SJCRH30 (cell line): ENCODE results near the gene TANK. TPM values are rescaled to one million over a fixed set of nuclear protein-coding genes. Genes with fewer than 3 reads are reported as not detected.
"Not testable (repeated sequence)": the region's sequence is repeated elsewhere in the genome, so short reads cannot be mapped to it uniquely, and the experiment has no call there.

ENCODE experiments used
- DNase-seq, 2 experiments: peaks; one replicate each; pipeline ENCODE4 v3.0.0-alpha.2; 2015 to 2020
- H3K27ac ChIP-seq: fragments of 250-450 bp; sonication (Bioruptor Pico); 2 replicates; pipeline ENCODE4 v1.5.1; 2020; ENCODE audit warnings: mild to moderate bottlenecking, moderate library complexity
- H3K27me3 ChIP-seq: fragments of 250-450 bp; sonication (Bioruptor Pico); 2 replicates; pipeline ENCODE4 v1.5.1; 2020; ENCODE audit warnings: mild to moderate bottlenecking, moderate library complexity
- H3K36me3 ChIP-seq: fragments of 250-450 bp; sonication (Bioruptor Pico); 2 replicates; pipeline ENCODE4 v1.5.1; 2020; ENCODE audit warnings: mild to moderate bottlenecking, moderate library complexity
- H3K4me1 ChIP-seq: fragments of 250-450 bp; sonication (Bioruptor Pico); 2 replicates; pipeline ENCODE4 v1.5.1; 2020; ENCODE audit warnings: mild to moderate bottlenecking, moderate library complexity
- H3K4me3 ChIP-seq: fragments of 250-450 bp; sonication (Bioruptor Pico); 2 replicates; pipeline ENCODE4 v1.5.1; 2020; ENCODE audit warnings: mild to moderate bottlenecking, moderate library complexity
- H3K9me3 ChIP-seq: fragments of 250-450 bp; sonication (Bioruptor Pico); replicated peaks from 2 replicates; pipeline ENCODE4 v1.5.1; 2020; ENCODE audit warnings: mild to moderate bottlenecking, moderate library complexity
- total RNA-seq: library from RNA; depleted of rRNA; stranded (reverse); fragments of >200 nt; shearing (Covaris generic); gene quantifications from 2 replicates; pipeline ENCODE4 v1.2.3, GENCODE V29; 2014

The TANK gene
- total RNA-seq, 1 experiment from 2014 or later = 45.2 TPM

DNA sequence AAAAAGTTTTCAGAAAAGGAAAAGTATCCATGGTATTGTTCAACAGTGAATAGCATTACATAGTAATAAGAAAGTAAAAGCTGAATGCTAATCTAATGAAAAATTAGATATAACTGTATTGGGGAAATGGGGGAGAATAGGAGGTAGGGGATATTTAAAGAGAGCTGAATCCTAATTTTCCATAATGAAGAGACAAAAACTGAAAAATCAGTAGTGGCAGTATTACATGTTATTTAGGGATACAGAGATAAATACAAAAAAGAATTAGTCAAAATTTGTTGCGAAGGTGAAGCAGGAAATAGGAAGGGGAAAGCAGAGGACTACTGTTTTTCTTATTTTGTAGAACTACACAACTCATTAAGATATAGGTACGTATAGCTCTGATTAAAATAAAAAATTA lies 9.1 kb downstream of the TANK start:
- Histone ChIP-seq H3K9me3 (no peaks in the 10 kb centered on the region), H3K4me1 (peaks cover 3% of the 10 kb centered on the region; the same call in 1 of the 2 replicates), H3K36me3 (peaks cover 16% of the 10 kb centered on the region), H3K4me3 (no peak overlapping the region), H3K27ac (no peak overlapping the region), H3K27me3 (no peaks in the 10 kb centered on the region)
- no peak for DNase-seq

DNA sequence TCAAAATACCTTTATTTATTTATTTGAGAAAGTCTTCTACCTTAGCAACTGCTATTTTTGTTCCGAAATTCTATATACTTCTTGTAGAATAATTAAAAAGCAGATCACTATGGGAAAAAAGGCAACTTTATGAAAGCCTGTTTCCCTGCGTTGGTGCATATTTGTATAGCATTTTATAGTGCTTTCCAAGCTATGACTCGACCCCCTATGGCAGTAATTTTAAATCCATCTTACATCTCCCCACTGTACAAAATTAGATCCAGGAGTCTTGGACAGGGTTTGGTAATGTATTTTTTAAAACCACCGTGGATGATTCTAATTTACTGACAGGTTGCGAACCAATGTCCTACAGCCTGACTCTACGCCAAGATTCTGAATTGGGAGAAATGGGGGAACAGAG lies 10.1 kb downstream of the TANK start:
- H3K9me3 ChIP-seq = no peaks in the 10 kb centered on the region
- H3K4me3 ChIP-seq = no peak overlapping the region
- H3K27ac ChIP-seq = no peak overlapping the region
- H3K36me3 ChIP-seq = peaks cover 12% of the 10 kb centered on the region
- DNase-seq = no peak
- H3K4me1 ChIP-seq = no peaks in the 10 kb centered on the region; the same call in 1 of the 2 replicates
- H3K27me3 ChIP-seq = no peaks in the 10 kb centered on the region

DNA sequence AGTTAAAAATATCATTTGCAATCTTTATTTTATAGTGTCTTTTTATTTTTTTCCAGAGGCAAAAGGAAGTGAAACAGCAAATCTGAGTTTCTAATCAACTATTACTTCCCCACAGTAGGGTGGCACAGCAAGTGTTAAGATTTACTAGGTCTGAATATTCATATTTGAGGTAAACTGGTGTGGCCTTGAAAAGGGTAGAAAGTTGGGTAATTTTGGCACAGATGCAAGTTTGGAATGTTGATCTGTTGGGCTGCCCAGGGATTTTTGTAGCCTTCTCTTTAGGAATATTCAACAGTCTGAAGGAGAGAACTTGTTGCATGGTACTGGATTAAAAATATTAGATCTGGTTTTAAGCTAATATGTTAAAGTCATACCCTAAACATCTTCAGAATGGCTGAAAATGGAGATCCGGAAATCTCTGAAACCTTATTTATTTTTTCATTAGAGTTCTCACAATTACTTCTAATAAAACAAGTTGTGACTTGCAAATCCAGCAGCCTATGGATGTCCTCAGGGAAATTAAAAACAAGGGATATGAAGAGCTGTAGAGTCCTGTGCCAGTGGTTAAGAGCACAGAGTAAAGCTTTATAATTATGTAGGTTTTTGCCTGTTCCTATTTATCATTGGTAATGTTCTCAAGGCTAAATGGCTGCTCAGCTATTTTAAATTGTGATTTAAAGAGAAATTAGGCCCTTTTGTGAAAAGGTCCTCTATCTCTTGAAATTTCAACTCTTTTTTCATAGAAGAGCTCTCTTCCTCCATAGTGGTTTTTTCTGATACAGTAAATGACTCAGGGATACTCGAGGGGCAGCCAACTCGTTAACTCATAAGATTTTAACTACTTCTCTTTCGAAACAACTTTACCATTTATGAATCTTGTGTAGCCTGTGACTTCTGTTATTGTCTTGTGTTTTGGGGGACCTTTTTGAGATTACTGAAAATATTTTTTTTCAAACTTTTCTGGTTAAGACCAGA lies 11.0 kb downstream of the TANK start:
- no peak overlapping the region for H3K27ac ChIP-seq
- no peaks in the 10 kb centered on the region for H3K9me3 ChIP-seq
- peaks cover 4% of the 10 kb centered on the region for H3K36me3 ChIP-seq
- no peaks in the 10 kb centered on the region for H3K4me1 ChIP-seq
- DNase-seq = no peak
- H3K4me3 ChIP-seq = no peak overlapping the region
- no peaks in the 10 kb centered on the region for H3K27me3 ChIP-seq

DNA sequence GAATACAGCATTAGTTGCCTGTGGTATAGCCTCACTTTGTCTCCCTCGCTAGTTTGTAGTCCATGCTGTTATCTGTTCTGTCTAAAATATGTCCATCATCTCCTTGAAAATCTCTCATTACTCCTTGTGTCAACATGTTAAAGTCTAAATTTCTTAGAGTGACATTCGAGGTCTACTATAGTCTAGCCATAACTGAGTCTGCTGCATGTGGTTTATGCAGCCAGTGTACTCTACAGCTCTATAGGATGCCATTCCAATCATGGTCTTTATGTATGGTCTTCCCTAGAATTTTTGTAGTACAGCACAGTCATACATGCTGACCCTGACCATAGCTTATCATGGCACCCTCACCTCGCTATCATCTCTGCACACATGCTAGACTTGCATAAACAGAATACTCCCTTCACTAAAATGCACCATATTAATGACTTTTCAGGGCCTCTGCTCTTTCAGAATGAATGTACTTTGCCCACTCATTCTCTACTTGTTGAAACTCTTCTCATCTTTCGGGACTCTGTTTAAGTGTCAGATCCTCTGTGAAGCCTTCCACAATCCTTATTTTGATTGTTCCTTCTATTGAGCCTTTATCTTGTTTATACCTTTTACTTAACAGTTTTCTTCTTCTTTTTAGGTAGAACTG lies 12.8 kb downstream of the TANK start:
- H3K27ac ChIP-seq = no peak overlapping the region
- H3K4me3 ChIP-seq = no peak overlapping the region
- peaks cover 9% of the 10 kb centered on the region for H3K36me3 ChIP-seq
- no peak for DNase-seq
- H3K4me1 ChIP-seq = no peaks in the 10 kb centered on the region
- peaks cover 9% of the 10 kb centered on the region for H3K9me3 ChIP-seq
- no peaks in the 10 kb centered on the region for H3K27me3 ChIP-seq

DNA sequence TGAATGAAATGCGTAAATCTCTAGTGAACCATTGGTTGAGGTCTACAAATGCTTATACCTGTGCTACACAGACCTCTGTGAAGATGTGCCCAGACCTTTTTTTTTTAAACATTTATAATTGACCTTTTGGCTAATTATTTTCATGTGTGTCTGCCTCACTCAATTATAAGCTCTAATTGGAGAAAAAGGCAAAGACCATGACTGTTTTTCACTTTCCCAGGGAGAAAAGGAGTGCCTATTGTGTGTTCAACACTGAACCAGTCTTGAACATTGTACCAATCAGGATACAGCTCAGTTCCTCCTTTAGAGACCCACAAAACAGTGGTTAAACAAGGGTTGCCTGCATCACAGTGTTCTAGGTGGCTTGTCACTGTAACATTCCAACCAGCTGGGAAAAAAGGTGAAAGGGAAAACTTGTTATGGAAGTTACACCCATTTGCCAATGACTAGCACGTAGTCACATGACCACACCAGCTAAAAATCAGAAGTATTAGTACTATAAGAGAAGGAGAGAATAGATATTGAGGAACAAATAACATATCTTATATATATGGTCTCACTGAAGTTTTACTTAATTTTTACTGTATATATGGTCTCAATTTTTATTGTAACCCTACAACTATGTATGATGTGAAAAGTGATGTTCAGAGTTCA lies 13.4 kb downstream of the TANK start:
- H3K36me3 ChIP-seq = peaks cover 9% of the 10 kb centered on the region

DNA sequence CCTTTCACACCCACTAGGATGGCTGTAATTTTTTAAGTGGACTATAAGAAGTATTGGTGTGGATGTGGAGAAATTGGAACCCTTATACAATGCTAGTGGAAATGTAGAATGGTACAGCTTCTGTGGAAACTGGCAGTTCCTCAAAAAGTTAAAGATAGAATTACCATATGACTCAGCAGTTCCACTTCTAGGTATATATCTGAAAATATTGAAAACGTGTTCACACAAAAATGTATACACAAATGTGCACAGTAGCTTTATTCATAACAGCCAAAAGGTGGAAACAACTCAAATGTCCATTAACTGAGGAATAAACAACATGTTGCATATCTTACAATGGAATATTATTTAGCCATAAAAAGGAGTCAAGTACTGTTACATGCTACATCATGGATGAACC lies 17.7 kb downstream of the TANK start:
- Histone ChIP-seq H3K36me3 (peaks cover 28% of the 10 kb centered on the region), H3K9me3 (peaks cover 10% of the 10 kb centered on the region), H3K27me3 (no peaks in the 10 kb centered on the region), H3K4me1 (no peaks in the 10 kb centered on the region), H3K4me3 (no peak overlapping the region), H3K27ac (no peak overlapping the region)
- DNase-seq = no peak

More for the DNA sequence above, 13.4 kb downstream of the TANK start:
- H3K9me3 ChIP-seq = peaks cover 10% of the 10 kb centered on the region
- no peaks in the 10 kb centered on the region for H3K4me1 ChIP-seq
- H3K4me3 ChIP-seq = no peak overlapping the region
- no peak for DNase-seq
- no peak overlapping the region for H3K27ac ChIP-seq
- no peaks in the 10 kb centered on the region for H3K27me3 ChIP-seq

DNA sequence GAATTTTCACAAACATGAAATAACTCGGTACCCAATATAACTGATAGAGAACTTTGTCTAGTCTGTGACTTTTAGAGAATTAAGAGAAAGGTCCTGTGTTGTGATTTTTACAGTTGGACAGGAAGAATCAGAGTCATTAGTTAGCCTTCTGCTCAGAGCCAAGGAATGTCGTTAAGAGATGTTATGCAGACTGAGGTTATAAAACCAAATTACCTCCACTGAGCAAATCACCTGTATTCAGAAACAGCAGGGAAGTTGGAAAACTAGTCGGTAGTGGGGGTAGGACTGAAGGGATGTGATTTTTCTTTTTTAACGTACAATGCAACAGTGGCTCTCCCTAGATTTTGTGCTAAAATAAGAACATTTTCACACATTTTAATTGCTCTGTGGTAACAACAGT lies 18.5 kb downstream of the TANK start:
- H3K9me3 ChIP-seq = peaks cover 10% of the 10 kb centered on the region
- H3K4me1 ChIP-seq = no peaks in the 10 kb centered on the region
- no peak overlapping the region for H3K27ac ChIP-seq
- peaks cover 33% of the 10 kb centered on the region for H3K36me3 ChIP-seq
- no peak overlapping the region for H3K4me3 ChIP-seq
- DNase-seq = no peak
- no peaks in the 10 kb centered on the region for H3K27me3 ChIP-seq

DNA sequence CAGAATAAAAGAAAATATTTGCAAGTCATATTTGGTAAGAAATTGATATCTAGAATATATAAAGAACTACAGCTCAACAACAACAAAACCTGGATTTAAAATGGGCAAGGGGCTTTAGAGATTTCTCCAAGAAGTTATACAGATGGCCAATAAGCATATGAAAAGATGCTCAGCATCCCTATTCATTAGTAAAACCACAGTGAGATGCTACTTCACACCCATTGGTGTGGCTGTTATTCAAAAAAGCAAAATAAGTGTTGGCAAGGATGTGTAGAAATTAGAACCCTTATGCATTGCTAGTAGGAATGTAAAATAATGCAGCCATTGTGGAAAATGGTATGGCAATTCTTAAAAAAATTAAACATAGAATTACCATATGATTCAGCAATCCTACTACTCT lies 29.8 kb downstream of the TANK start:
- peaks cover 5% of the 10 kb centered on the region; the same call in 1 of the 2 replicates for H3K36me3 ChIP-seq

DNA sequence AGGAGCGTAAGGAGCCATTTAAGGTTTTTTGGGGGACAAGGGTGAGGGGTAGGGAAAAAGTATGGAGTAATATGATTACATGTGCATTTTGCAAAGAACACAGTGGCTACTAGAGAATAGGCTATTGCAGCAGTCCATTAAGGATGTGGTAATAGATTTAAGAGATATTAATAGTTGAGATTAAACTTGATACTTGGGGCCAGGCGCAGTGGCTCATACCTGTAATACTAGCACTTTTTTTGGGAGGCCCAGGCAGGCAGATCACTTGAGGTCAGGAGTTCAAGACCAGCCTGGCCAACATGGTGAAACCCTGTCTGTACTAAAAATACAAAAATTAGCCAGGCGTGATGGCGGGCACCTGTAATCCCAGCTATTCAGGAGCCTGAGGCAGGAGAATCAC lies 35.4 kb downstream of the TANK start:
- H3K4me1 ChIP-seq, H3K9me3 ChIP-seq, H3K27me3 ChIP-seq, H3K4me3 ChIP-seq, H3K36me3 ChIP-seq, H3K27ac ChIP-seq, DNase-seq: not testable (repeated sequence)

More for the DNA sequence above, 29.8 kb downstream of the TANK start:
- Histone ChIP-seq H3K4me3 (no peak overlapping the region), H3K9me3 (no peaks in the 10 kb centered on the region), H3K27me3 (no peaks in the 10 kb centered on the region), H3K4me1 (no peaks in the 10 kb centered on the region), H3K27ac (no peak overlapping the region)
- DNase-seq = no peak

DNA sequence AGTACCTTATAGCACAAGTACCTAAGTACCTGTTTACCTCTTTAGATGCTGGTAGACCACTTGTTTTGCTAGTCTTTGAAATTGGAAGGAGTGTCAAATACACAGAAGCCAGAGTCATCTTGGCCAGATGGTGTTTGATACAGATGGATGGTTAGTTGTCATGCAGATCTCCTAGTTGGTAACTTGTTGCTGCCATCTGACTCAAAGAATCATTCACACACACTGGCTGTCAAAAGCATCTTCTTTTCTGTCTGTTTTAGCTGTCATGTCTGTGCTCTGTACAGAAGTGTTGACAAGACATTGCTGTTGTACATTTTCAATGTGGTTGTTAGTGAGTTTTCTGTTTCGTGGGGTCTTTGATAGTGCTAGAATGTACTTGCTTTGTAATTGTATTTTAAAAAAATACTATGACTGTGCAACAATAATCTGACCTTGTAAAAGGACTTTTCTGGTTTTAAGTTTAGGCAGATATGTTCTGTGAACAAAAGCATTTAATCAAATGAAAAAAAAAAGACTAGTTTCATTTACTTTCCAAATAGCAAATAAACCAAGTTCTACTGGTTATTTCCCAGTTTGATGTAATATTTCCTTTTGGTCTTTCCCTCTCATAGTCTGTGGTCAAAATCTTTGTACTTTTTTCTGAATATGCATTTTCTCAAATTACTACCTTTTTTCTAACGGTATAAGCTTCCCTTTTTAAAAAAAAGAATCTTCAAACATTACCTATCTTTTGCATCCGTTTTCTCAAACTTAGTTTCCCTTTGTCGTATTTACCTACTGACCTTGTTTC lies 39.9 kb downstream of the TANK start:
- H3K27ac ChIP-seq = no peak overlapping the region
- H3K4me3 ChIP-seq = no peak overlapping the region
- H3K27me3 ChIP-seq = no peaks in the 10 kb centered on the region
- H3K36me3 ChIP-seq = peaks cover 11% of the 10 kb centered on the region; the same call in 1 of the 2 replicates
- H3K9me3 ChIP-seq = no peaks in the 10 kb centered on the region
- no peaks in the 10 kb centered on the region; the same call in 1 of the 2 replicates for H3K4me1 ChIP-seq
- no peak for DNase-seq

DNA sequence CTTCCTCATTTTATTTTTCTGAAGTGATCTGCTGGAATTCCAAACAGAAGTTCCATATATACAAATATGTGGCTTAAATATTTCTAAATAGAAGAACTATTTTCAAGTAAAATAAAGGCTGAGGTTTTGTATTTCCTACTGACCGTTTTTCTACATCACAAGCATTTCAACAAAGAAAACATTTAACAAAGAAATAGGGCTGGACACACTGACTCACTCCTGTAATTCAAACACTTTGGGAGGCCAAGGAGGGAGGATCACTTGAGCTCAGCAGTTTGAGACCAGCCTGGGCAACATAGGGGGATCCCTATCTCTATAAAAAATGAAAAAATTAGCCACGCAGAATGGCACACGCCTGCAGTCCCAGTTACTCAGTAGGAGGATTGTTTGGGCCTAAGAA lies 44.6 kb downstream of the TANK start:
- no peak for DNase-seq
- Histone ChIP-seq H3K27ac (no peak overlapping the region), H3K4me3 (no peak overlapping the region), H3K36me3 (peaks cover 19% of the 10 kb centered on the region; the same call in 1 of the 2 replicates), H3K4me1 (peaks cover 20% of the 10 kb centered on the region), H3K27me3 (no peaks in the 10 kb centered on the region), H3K9me3 (no peaks in the 10 kb centered on the region)

DNA sequence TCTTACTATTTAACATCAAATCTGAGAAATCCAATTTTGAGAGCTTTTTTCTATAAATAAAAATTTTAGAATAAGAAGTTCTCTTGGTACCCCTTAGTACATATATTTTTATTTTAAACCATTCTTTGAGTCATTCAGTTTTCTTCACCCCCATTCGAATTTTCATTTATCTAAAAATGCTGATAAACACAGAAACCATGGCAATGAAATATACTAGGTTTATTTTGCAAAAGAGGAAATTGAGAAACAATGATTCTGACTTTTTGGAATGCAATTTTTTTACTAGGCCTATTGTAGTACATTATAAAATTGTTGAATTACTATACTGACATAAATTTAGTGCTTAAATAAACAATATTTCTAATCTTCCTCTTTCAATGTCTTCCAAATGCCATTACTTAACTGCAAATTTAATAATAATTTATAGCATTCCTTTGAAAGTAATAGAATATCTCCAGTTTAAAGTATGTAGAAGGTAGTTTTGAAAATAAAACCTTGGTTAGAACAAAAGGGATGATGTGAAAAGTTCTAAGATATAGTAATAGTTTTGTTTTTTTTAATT lies 46.3 kb downstream of the TANK start:
- Histone ChIP-seq H3K27me3 (no peaks in the 10 kb centered on the region), H3K27ac (no peak overlapping the region), H3K36me3 (peaks cover 19% of the 10 kb centered on the region; the same call in 1 of the 2 replicates), H3K4me1 (peaks cover 20% of the 10 kb centered on the region), H3K9me3 (no peaks in the 10 kb centered on the region), H3K4me3 (no peak overlapping the region)
- no peak for DNase-seq

DNA sequence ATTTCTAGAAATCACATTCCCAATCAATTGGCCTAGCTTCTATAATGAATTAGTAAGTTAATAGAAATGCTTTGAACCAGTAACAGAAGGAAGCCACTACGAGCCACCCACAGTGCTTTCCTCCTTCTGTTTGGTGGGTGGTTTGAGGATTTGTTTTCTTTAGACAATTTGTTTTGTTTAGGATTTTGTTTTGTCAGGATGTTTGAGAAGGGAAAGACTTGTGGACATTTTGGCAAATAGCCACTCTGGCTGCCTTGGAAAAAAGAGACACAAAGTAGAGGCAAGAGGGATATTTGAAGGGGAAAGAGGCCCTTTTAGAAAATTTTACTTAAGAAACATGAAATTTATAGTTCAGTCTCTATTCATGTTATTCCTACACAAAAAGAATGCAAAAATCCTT lies 47.7 kb downstream of the TANK start:
- DNase-seq = peak; percentile 50 to 71
- Histone ChIP-seq H3K27me3 (no peaks in the 10 kb centered on the region), H3K9me3 (no peaks in the 10 kb centered on the region), H3K36me3 (peaks cover 19% of the 10 kb centered on the region; the same call in 1 of the 2 replicates), H3K4me3 (no peak overlapping the region), H3K4me1 (peaks cover 20% of the 10 kb centered on the region), H3K27ac (peak overlapping the region; percentile 33; the same call in 1 of the 2 replicates)
